GM12878 (cell line): Measurements from ENCODE around the gene ZNF827. TPM values are rescaled to one million over a fixed set of nuclear protein-coding genes. Genes with fewer than 3 reads are reported as not detected.
A peak's percentile ranks its signal among the peaks of the same experiment; 100 is the strongest.

Source experiments
- ATAC-seq: fragments of 200-7000 bp; cut with Tn5 transposase; 3 replicates; pipeline ENCODE4 v1.9.1; 2020; ENCODE audit warnings: mild to moderate bottlenecking, moderate library complexity
- BruUV-seq: library from RNA; stranded (reverse); fragments of 400-500 nt; replicated peaks from 2 replicates; lab custom pipeline; 2021; lab: Mats Ljungman, UMichigan
- CTCF ChIA-PET: fragments of 300-600 bp; sonication (Branson Sonifier 250); formaldehyde crosslinking; extraction: SDS; loops from one replicate; lab custom pipeline; 2021; ENCODE audit warnings: inconsistent platforms; lab: Yijun Ruan, JAX
- POLR2A ChIA-PET: fragments of 350-600 bp; formaldehyde crosslinking; extraction: SDS; loops from one replicate; lab custom pipeline; 2021; ENCODE audit warnings: inconsistent platforms; lab: Charles Lee
- RAD21 ChIA-PET: fragments of 300-600 bp; sonication (Branson Sonifier 250); formaldehyde crosslinking; loops from one replicate; lab custom pipeline; 2023; ENCODE audit warnings: antibody characterized with exemption; ENCODE audit not compliant: unreplicated experiment; lab: Charles Lee
- SMC1A ChIA-PET: fragments of 300-600 bp; sonication (Branson Sonifier 250); formaldehyde crosslinking; loops from one replicate; lab custom pipeline; 2023; ENCODE audit not compliant: unreplicated experiment, uncharacterized antibody; lab: Charles Lee
- DNase-seq: peaks from one replicate; pipeline ENCODE4 v3.0.0-alpha.2; 2011; ENCODE audit warnings: low read depth, low spot score
- FAIRE-seq: peaks from 3 replicates; lab custom pipeline; 2011; peaks lifted over from hg19 to GRCh38; lab: Jason Lieb, UNC
- H2AFZ ChIP-seq: 2 replicates; pipeline ENCODE4 v1.6.0; 2011; ENCODE audit warnings: low read depth, low read length, control low read depth; ENCODE audit not compliant: control insufficient read depth
- H3K27ac ChIP-seq: 2 replicates; pipeline ENCODE4 v1.5.1; 2011; ENCODE audit warnings: control low read depth; ENCODE audit not compliant: control insufficient read depth, insufficient read depth
- H3K27me3 ChIP-seq, 2 experiments: replicated peaks in 1 of 2; 2 replicates each; pipeline versions ENCODE4 v1.6.0 to v1.6.1; 2011; ENCODE audit warnings: low read length in 1 of 2; ENCODE audit not compliant: control insufficient read depth in 2 of 2, insufficient read depth in 2 of 2
- H3K36me3 ChIP-seq, 2 experiments: 2 replicates each; pipeline ENCODE4 v1.5.1; 2011; ENCODE audit warnings: low read length in 1 of 2; ENCODE audit not compliant: control insufficient read depth in 2 of 2, insufficient read depth in 2 of 2
- H3K4me1 ChIP-seq: 2 replicates; pipeline ENCODE4 v1.6.1; 2011; ENCODE audit warnings: mild to moderate bottlenecking, low read length, moderate library complexity, mixed read lengths; ENCODE audit not compliant: control insufficient read depth, insufficient read depth
- H3K4me2 ChIP-seq: 2 replicates; pipeline ENCODE4 v1.6.0; 2011; ENCODE audit warnings: control low read depth; ENCODE audit not compliant: control insufficient read depth, insufficient read depth
- H3K4me3 ChIP-seq: fragments of 200-600 bp; sonication (generic); 2 replicates; pipeline ENCODE4 v1.5.1; 2016
- H3K79me2 ChIP-seq: 2 replicates; pipeline ENCODE4 v1.6.0; 2011; ENCODE audit warnings: low read length; ENCODE audit not compliant: control insufficient read depth, insufficient read depth
- H3K9ac ChIP-seq: 2 replicates; pipeline ENCODE4 v1.8.0; 2011; ENCODE audit warnings: low read length, control low read depth, mixed read lengths; ENCODE audit not compliant: control insufficient read depth, insufficient read depth
- H3K9me3 ChIP-seq: replicated peaks from 3 replicates; pipeline ENCODE4 v1.5.1; 2011; ENCODE audit warnings: mild to moderate bottlenecking, low read length; ENCODE audit not compliant: control insufficient read depth, insufficient read depth
- H4K20me1 ChIP-seq: 2 replicates; pipeline ENCODE4 v1.6.0; 2011; ENCODE audit not compliant: control insufficient read depth, insufficient read depth
- CREB1 ChIP-seq: IDR thresholded peaks from 2 replicates; pipeline ENCODE4 v1.6.1; 2012; ENCODE audit warnings: low read depth, mild to moderate bottlenecking, inconsistent platforms
- SP1 ChIP-seq: IDR thresholded peaks from one replicate; pipeline ENCODE4 v1.6.1; 2011; ENCODE audit warnings: low read depth, low read length
- WGBS: methylation state at CpG from one replicate; pipeline ENCODE4 v1.1.6; 2016; ENCODE audit warnings: low lambda C conversion rate; ENCODE audit not compliant: insufficient replicate concordance, insufficient coverage; ENCODE audit errors: missing lambda C conversion rate; 5-methylcytosine and 5-hydroxymethylcytosine counted together
- in situ Hi-C: fragments of 300-500 bp; cut with MboI; formaldehyde crosslinking; loops from 9 replicates; pipeline ENCODE4 v1.14.3; 2018; ENCODE audit warnings: mixed read lengths
- intact Hi-C: fragments of 100-400 bp; cut with micrococcal nuclease; formaldehyde crosslinking; loops from one replicate; pipeline ENCODE4 v1.14.2; 2022; ENCODE audit not compliant: unreplicated experiment
- polyA plus RNA-seq, 11 experiments: library from polyadenylated mRNA; depleted of rRNA in 4 of 11; unstranded in 6 of 11; stranded (reverse) in 5 of 11; fragments of >200 nt; fragmentation: Nextera tagmentation in 4 of 11; fragmentation: Illumina TruSeq in 1 of 11; extraction: Ambion mirVana in 4 of 11; extraction: Trizol in 1 of 11; gene quantifications; 1 replicate in 1 of 11; 2 replicates in 10 of 11; pipeline versions ENCODE4 v1.2.1 to v1.2.3, GENCODE V29; 2011 to 2016; ENCODE audit warnings: inconsistent platforms in 2 of 11, missing spikeins in 2 of 11, low read depth in 1 of 11
- total RNA-seq, 4 experiments: library from RNA; depleted of rRNA in 3 of 4; stranded (reverse); fragments of >200 nt in 3 of 4; fragmentation: Illumina TruSeq in 1 of 4; extraction: Trizol in 1 of 4; gene quantifications; 2 replicates each; pipeline versions ENCODE4 v1.2.1 to v1.2.3, GENCODE V29; 2013 to 2021
- TF ChIP-seq, protein P1 (sequence below): fragments of 450-650 bp; formaldehyde crosslinking; IDR thresholded peaks from 2 replicates; pipeline ENCODE4 v1.4.0; 2022; ENCODE audit warnings: mild to moderate bottlenecking, moderate library complexity

Gene ZNF827
- total and polyA plus RNA-seq, 10 of the 15 experiments (the other 5 are each of a cell fraction or from before 2014, with no cell fraction given): 3.8 to 31.5 (median 13.6) TPM

DNA sequence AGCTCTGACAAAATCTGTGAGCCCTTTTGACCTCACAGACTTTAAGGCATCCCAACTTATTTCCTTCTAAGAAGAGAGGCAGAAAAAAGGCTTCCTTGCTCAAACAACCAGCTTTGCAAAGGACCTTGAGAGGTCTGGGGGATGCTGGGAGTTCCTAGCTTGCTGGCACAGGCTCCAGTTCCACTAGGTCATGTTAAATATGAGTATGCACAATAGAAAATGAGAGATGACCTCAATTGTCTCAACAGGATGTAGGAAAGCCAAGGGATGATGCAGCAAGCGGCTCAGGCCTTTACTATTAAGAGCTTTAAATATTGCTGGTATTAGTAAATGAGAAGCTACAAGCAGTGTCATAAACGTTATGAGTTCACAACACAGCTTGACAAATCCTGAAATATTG, 13.3 kb upstream of the ZNF827 start:
- POLR2A ChIA-PET: no interaction called here
- 3% methylated on average over 2 of the region's 2 CpGs for WGBS
- DNase-seq: no peak
- no peak for FAIRE-seq
- TF ChIP-seq CREB1 (peak; percentile 44; the same call in 1 of the 2 replicates), SP1 (no peak)
- TF ChIP-seq, protein P1, sequence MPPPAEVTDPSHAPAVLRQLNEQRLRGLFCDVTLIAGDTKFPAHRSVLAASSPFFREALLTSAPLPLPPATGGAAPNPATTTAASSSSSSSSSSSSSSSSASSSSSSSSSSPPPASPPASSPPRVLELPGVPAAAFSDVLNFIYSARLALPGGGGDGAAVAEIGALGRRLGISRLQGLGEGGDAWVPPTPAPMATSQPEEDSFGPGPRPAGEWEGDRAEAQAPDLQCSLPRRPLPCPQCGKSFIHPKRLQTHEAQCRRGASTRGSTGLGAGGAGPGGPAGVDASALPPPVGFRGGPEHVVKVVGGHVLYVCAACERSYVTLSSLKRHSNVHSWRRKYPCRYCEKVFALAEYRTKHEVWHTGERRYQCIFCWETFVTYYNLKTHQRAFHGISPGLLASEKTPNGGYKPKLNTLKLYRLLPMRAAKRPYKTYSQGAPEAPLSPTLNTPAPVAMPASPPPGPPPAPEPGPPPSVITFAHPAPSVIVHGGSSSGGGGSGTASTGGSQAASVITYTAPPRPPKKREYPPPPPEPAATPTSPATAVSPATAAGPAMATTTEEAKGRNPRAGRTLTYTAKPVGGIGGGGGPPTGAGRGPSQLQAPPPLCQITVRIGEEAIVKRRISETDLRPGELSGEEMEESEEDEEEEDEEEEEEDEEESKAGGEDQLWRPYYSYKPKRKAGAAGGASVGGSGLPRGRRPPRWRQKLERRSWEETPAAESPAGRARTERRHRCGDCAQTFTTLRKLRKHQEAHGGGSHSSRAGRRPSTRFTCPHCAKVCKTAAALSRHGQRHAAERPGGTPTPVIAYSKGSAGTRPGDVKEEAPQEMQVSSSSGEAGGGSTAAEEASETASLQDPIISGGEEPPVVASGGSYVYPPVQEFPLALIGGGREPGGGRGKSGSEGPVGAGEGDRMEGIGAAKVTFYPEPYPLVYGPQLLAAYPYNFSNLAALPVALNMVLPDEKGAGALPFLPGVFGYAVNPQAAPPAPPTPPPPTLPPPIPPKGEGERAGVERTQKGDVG (CRISPR knock-in tag): no peak
- TF ChIP-seq, all 136 proteins: peak for 1
- Histone ChIP-seq H4K20me1 (no peaks in the 10 kb centered on the region), H2AFZ (no peak overlapping the region), H3K4me2 (no peak overlapping the region), H3K9ac (no peak overlapping the region), H3K79me2 (no peaks in the 10 kb centered on the region), H3K9me3 (no peaks in the 10 kb centered on the region), H3K4me3 (no peak overlapping the region), H3K27me3 (peaks cover 0 to 2% of the 10 kb centered on the region in 2 experiments; a peak in 2 of 4 replicates), H3K27ac (no peak overlapping the region), H3K4me1 (no peaks in the 10 kb centered on the region), H3K36me3 (no peaks in the 10 kb centered on the region)
- RAD21 ChIA-PET: no interaction called here
- intact Hi-C loops (no loop called here), in situ Hi-C loops (loop anchor here (25.0 kb wide), 1 partner anchor 960 kb away; no protein-coding TSS in a partner anchor)
- BruUV-seq: no TSS peak
- SMC1A ChIA-PET: interaction anchor here (0.9 to 1.4 kb wide), 5 partner anchors 9 to 295 kb away, joined by 3 to 4 read pairs (median 4); partner anchors contain the start of gene ZNF827
- ATAC-seq: no peak; the same call in 2 of the 3 replicates
- CTCF ChIA-PET: interaction anchor here (1.0 to 1.7 kb wide), 3 partner anchors 10 to 110 kb away, joined by 4 to 6 read pairs (median 4); no protein-coding TSS in a partner anchor
